Mucosa of descending colon (tissue), 3 donors: Measurements from ENCODE around the gene ACOXL. TPM values are rescaled to one million over a fixed set of nuclear protein-coding genes. Genes with fewer than 3 reads are reported as not detected.

ENCODE experiments used
- ATAC-seq: fragments of 200-7000 bp; cut with Tn5 transposase; one replicate; pipeline ENCODE4 v1.9.1; 2020; ENCODE audit warnings: mild to moderate bottlenecking, moderate library complexity
- DNase-seq, 3 donors: peaks; one replicate each; pipeline ENCODE4 v3.0.0-alpha.2; 2020
- H3K36me3 ChIP-seq: fragments of 200-600 bp; one replicate; pipeline ENCODE4 v1.8.0; 2021; ENCODE audit warnings: low read depth, mild to moderate bottlenecking
- H3K4me1 ChIP-seq: fragments of 200-600 bp; one replicate; pipeline ENCODE4 v1.8.0; 2021; ENCODE audit warnings: low read depth, mild to moderate bottlenecking
- H3K4me3 ChIP-seq: fragments of 200-600 bp; one replicate; pipeline ENCODE4 v1.8.0; 2021; ENCODE audit warnings: mild to moderate bottlenecking
- H3K9me3 ChIP-seq: fragments of 200-600 bp; one replicate; pipeline ENCODE4 v1.8.0; 2021; ENCODE audit warnings: mild to moderate bottlenecking
- intact Hi-C, 2 donors: fragments of 100-400 bp; cut with DNase I in 1 of 2; cut with micrococcal nuclease in 1 of 2; formaldehyde crosslinking; loops; one replicate each; pipeline versions ENCODE4 v1.11.0 to v1.11.1; 2022; cut with DNase I, micrococcal nuclease
- total RNA-seq, 3 donors: library from RNA; stranded (reverse); fragmentation: NEBNext Ultra II Directional in 2 of 3; extraction: Animal tissue kit (Norgen Biotek cat#: 25700) in 2 of 3; gene quantifications; one replicate each; pipeline versions ENCODE4 v1.2.1 to v1.2.4, GENCODE V29; 2021 to 2023
- TF ChIP-seq, protein P1 (sequence below): fragments of 200-600 bp; IDR thresholded peaks from one replicate; pipeline ENCODE4 v1.8.0; 2022; ENCODE audit warnings: antibody characterized with exemption, mild to moderate bottlenecking
- donor health status: DM: no; HTN: no; CAD: no; lungs with moderate emphysema.
- donor health status: DM: no; HTN: no; CAD: no.
- donor health status: DM: no; HTN: yes; CAD: no.

The ACOXL gene
- total RNA-seq, 3 donors from 2014 or later = 0.51 to 1.2 (median 0.87) TPM

DNA sequence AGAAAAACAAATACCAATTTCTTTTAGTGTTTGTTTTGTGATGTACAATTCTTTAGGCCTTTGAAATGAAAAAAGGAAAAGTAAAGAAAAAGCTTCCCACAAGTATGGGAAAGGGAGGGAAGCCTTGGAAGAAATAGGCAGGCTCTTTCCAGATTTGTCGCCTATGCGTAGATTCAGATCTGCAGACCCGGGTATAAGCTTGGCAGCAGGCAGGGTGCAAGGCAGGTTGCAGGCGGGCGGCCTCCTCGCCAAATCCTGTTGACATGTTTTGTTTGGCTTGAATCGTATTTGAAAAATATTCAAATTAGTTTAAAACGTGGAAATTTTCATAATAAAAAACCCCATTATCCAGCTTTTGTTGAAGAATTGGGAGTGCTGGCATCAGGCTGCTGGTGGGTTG, 104.3 kb downstream of the ACOXL start:
- TF ChIP-seq, protein P1, sequence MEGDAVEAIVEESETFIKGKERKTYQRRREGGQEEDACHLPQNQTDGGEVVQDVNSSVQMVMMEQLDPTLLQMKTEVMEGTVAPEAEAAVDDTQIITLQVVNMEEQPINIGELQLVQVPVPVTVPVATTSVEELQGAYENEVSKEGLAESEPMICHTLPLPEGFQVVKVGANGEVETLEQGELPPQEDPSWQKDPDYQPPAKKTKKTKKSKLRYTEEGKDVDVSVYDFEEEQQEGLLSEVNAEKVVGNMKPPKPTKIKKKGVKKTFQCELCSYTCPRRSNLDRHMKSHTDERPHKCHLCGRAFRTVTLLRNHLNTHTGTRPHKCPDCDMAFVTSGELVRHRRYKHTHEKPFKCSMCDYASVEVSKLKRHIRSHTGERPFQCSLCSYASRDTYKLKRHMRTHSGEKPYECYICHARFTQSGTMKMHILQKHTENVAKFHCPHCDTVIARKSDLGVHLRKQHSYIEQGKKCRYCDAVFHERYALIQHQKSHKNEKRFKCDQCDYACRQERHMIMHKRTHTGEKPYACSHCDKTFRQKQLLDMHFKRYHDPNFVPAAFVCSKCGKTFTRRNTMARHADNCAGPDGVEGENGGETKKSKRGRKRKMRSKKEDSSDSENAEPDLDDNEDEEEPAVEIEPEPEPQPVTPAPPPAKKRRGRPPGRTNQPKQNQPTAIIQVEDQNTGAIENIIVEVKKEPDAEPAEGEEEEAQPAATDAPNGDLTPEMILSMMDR = no peak
- no peaks in the 10 kb centered on the region for H3K36me3 ChIP-seq
- DNase-seq (no peak), ATAC-seq (no peak)
- H3K9me3 ChIP-seq = no peaks in the 10 kb centered on the region
- H3K4me3 ChIP-seq = no peak overlapping the region
- intact Hi-C loops = no loop called here
- no peaks in the 10 kb centered on the region for H3K4me1 ChIP-seq

DNA sequence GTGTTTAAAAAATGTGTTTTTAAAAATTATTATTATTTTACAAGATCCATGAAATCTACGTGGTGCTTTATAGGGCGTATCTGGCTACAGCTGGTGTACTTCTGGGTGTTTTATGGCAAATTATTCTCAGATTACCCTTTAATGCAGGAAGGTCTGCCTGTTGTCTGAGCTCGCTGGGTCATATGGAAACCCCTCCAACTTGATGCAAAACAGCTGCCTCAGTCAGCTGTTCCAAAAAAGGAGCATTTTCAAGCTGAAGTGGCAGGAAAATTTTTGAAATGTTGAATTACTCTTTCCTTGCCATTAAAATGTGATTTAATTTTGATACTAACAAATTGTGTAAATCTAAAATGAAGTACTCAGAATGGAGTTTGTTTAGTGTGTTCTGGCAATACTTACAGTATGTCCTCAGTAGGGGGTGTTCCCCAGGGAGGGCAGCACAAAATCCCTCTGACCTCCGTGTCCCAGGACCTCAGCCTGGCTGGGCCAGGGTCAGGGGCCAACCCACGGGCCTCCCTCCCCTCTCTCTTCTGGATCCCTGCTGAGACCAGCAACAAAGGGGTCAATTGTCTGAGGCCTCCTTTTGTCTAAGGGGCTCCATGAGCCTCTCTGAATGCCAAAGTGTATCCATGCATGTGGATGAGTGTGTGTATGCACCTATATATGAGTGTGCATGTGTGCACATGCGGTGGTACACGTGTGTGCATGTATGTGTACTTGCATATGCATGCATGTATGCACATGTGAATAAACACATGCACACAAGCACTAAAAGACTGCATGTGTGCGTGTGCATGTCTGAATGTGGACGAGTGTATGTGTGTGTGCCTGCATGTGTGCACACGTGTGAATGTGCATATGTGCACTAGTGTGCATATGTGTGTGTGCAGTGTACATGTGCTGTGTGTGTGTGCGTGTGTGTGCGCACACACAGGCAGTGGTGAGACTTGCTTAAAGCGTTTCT, 105.4 kb downstream of the ACOXL start:
- intact Hi-C loops = no loop called here
- no peak for ATAC-seq
- no peak for DNase-seq
- H3K4me3 ChIP-seq = no peak overlapping the region
- H3K9me3 ChIP-seq = no peaks in the 10 kb centered on the region
- TF ChIP-seq, protein P1 = no peak
- H3K36me3 ChIP-seq = no peaks in the 10 kb centered on the region
- H3K4me1 ChIP-seq = no peaks in the 10 kb centered on the region

DNA sequence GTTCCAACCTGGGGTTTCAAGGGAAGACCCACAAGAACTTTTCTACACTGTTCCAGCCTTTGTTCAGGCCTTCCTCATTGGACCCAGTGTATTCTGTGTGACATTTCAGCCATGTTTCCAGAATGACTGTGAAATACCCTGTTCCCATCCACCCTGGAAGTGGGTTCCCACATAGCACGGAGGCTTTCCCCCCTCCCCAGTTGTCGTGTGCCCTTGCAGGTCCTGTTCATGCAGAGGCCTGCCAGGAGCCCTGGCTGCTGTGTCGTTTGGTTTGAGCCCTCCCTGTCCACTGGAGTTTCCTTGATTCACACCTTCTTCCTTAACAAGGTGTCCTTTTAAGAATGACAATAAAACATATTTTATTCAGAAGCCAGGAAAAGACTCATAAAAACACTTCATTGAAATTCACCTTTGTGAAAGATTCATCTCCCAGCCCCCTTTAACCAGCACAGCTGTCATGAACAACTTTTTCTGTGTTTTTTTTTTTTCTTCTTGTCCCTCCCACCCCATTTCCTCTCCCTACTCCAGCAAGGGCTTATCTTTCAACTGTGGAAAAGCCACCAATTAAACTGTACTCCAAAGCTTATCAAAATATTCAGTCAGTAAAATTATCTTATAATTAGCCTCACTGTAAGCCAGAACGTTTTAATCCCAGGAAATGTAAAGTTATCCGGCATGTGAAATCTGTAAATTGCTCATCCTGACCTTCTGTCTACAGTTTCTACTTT, 106.4 kb downstream of the ACOXL start:
- intact Hi-C loops = no loop called here
- DNase-seq (no peak), ATAC-seq (peak; percentile 51)
- H3K9me3 ChIP-seq = no peaks in the 10 kb centered on the region
- H3K4me3 ChIP-seq = no peak overlapping the region
- H3K36me3 ChIP-seq = no peaks in the 10 kb centered on the region
- TF ChIP-seq, protein P1 = no peak
- H3K4me1 ChIP-seq = no peaks in the 10 kb centered on the region

DNA sequence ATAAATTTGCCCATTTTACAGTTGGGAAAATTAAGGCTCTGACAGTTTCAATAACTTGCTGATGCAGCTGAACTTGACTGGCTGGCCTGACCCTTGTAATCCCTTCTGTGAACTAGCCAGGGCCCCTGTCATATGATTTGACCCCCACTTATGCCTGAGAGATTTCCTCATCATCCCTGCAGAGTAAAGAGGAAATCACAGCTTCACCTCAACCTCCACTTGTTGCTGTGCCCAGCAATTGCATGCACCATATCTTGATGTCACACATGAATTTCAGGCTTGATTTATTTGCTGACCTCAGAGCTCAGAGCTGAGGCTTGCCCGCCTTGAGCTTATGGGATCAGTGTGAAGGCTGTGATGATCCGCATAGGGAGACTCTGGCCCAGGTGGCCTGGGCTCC, 108.1 kb downstream of the ACOXL start:
- Histone ChIP-seq H3K4me1 (no peaks in the 10 kb centered on the region), H3K9me3 (no peaks in the 10 kb centered on the region), H3K36me3 (no peaks in the 10 kb centered on the region), H3K4me3 (no peak overlapping the region)
- TF ChIP-seq, protein P1 = no peak
- DNase-seq (no peak), ATAC-seq (no peak)
- intact Hi-C loops = no loop called here

DNA sequence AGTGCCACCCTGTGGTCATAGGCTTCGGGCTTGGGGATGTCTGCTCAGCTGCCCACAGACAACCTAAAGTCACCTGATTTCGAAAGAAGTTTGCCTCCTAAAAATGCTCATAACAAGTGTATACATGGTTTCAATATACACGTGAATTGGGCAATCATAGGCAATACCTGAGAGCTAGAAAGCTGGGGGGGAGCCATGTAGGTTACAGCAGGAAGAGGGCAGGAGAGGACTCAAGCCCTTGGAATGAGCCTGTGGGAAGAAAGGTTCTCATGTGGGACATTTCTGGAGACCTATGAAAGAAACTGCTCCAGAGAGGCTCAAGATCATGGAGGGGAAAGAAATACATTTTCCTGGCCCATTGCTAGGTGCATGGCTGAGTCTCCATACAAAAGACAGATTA, 109.7 kb downstream of the ACOXL start:
- Histone ChIP-seq H3K9me3 (no peaks in the 10 kb centered on the region), H3K36me3 (no peaks in the 10 kb centered on the region), H3K4me3 (no peak overlapping the region), H3K4me1 (no peaks in the 10 kb centered on the region)
- TF ChIP-seq, protein P1 = no peak
- no peak for DNase-seq
- intact Hi-C loops = no loop called here
- ATAC-seq = no peak
